IMR-90 (cell line): ENCODE data around the gene STX8. TPM values are rescaled to one million over a fixed set of nuclear protein-coding genes. Genes with fewer than 3 reads are reported as not detected.

Experiments used
- ATAC-seq: fragments of 200-7000 bp; cut with Tn5 transposase; 2 replicates; pipeline ENCODE4 v1.9.1; 2020; ENCODE audit warnings: low read depth, mild to moderate bottlenecking, moderate library complexity
- BruUV-seq: library from RNA; stranded (reverse); fragments of 400-500 nt; replicated peaks from 2 replicates; lab custom pipeline; 2021; lab: Mats Ljungman, UMichigan
- CTCF ChIA-PET: fragments of 300-600 bp; formaldehyde crosslinking; extraction: SDS; loops from one replicate; lab custom pipeline; 2021; ENCODE audit warnings: antibody characterized with exemption; lab: Yijun Ruan, JAX
- POLR2A ChIA-PET: fragments of 300-600 bp; sonication (Branson Sonifier 250); formaldehyde crosslinking; loops from one replicate; lab custom pipeline; 2022; ENCODE audit warnings: antibody characterized with exemption; ENCODE audit not compliant: unreplicated experiment; lab: Charles Lee
- DNase-seq: peaks from one replicate; pipeline ENCODE4 v3.0.0; 2013
- H2AFZ ChIP-seq: replicated peaks from 2 replicates; pipeline ENCODE3; 2013; ENCODE audit warnings: low read length, mild to moderate bottlenecking; ENCODE audit not compliant: poor library complexity
- H2AK5ac ChIP-seq: 2 replicates; pipeline ENCODE4 v1.6.1; 2013; ENCODE audit warnings: low read depth, low read length, inconsistent platforms
- H2AK9ac ChIP-seq: replicated peaks from 2 replicates; pipeline ENCODE3; 2013; ENCODE audit warnings: mild to moderate bottlenecking, low read depth, low read length, moderate library complexity; ENCODE audit not compliant: poor library complexity
- H2BK120ac ChIP-seq: 2 replicates; pipeline ENCODE4 v1.6.1; 2013; ENCODE audit warnings: low read depth, low read length, inconsistent platforms
- H2BK15ac ChIP-seq: 3 replicates; pipeline ENCODE4 v1.6.1; 2013; ENCODE audit warnings: low read depth, low read length, inconsistent platforms
- H2BK20ac ChIP-seq: 2 replicates; pipeline ENCODE4 v1.6.1; 2013; ENCODE audit warnings: low read depth, mild to moderate bottlenecking, inconsistent platforms, low read length, moderate library complexity
- H2BK5ac ChIP-seq: 2 replicates; pipeline ENCODE4 v1.6.1; 2013; ENCODE audit warnings: mild to moderate bottlenecking, low read depth, low read length, inconsistent platforms; ENCODE audit not compliant: poor library complexity, severe bottlenecking
- H3K14ac ChIP-seq: replicated peaks from 2 replicates; pipeline ENCODE4 v1.6.1; 2013; ENCODE audit warnings: low read depth, low read length, inconsistent platforms
- H3K18ac ChIP-seq: 2 replicates; pipeline ENCODE4 v1.6.1; 2013; ENCODE audit warnings: low read depth, low read length, control low read depth
- H3K23ac ChIP-seq: 2 replicates; pipeline ENCODE4 v1.6.1; 2013; ENCODE audit warnings: low read depth, low read length, inconsistent platforms
- H3K27ac ChIP-seq: 2 replicates; pipeline ENCODE4 v1.5.1; 2013; ENCODE audit warnings: mild to moderate bottlenecking, control low read depth, low read length; ENCODE audit not compliant: insufficient read depth
- H3K27me3 ChIP-seq: 2 replicates; pipeline ENCODE4 v1.6.1; 2013; ENCODE audit warnings: low read length; ENCODE audit not compliant: control insufficient read depth, insufficient read depth
- H3K36me3 ChIP-seq: 2 replicates; pipeline ENCODE4 v1.6.1; 2013; ENCODE audit warnings: low read length, mixed read lengths; ENCODE audit not compliant: control insufficient read depth, insufficient read depth
- H3K4ac ChIP-seq: 2 replicates; pipeline ENCODE4 v1.6.1; 2013; ENCODE audit warnings: low read depth, low read length, inconsistent platforms
- H3K4me1 ChIP-seq: 2 replicates; pipeline ENCODE4 v1.6.1; 2013; ENCODE audit warnings: low read length, mixed read lengths; ENCODE audit not compliant: control insufficient read depth, insufficient read depth
- H3K4me2 ChIP-seq: 2 replicates; pipeline ENCODE4 v1.6.1; 2013; ENCODE audit warnings: low read depth, mild to moderate bottlenecking, control low read depth, low read length, moderate library complexity
- H3K4me3 ChIP-seq: 2 replicates; pipeline ENCODE4 v1.5.1; 2013; ENCODE audit warnings: low read depth, mild to moderate bottlenecking, control low read depth, low read length, moderate library complexity; ENCODE audit not compliant: insufficient read depth
- H3K56ac ChIP-seq: 2 replicates; pipeline ENCODE4 v1.6.1; 2013; ENCODE audit warnings: low read length, inconsistent platforms; ENCODE audit not compliant: insufficient read depth; ENCODE audit errors: extremely low read depth
- H3K79me1 ChIP-seq, 2 experiments: 2 replicates each; pipeline ENCODE4 v1.6.1; 2013; ENCODE audit warnings: low read length in 2 of 2, inconsistent platforms in 1 of 2, low read depth in 1 of 2
- H3K9ac ChIP-seq: 2 replicates; pipeline ENCODE4 v1.6.1; 2013; ENCODE audit warnings: low read depth, low read length, control low read depth
- H3K9me1 ChIP-seq: 2 replicates; pipeline ENCODE4 v1.6.1; 2013; ENCODE audit warnings: low read length, inconsistent platforms; ENCODE audit not compliant: insufficient read depth
- H3K9me3 ChIP-seq: 2 replicates; pipeline ENCODE4 v1.6.1; 2013; ENCODE audit warnings: low read length; ENCODE audit not compliant: control insufficient read depth, insufficient read depth
- H4K20me1 ChIP-seq: 2 replicates; pipeline ENCODE4 v1.6.1; 2013; ENCODE audit warnings: low read length, inconsistent platforms; ENCODE audit not compliant: insufficient read depth
- H4K5ac ChIP-seq: 2 replicates; pipeline ENCODE4 v1.6.1; 2013; ENCODE audit warnings: mild to moderate bottlenecking, low read depth, low read length, control low read depth
- H4K8ac ChIP-seq, 2 experiments: 2 replicates each; pipeline ENCODE4 v1.6.1; 2013; ENCODE audit warnings: low read depth in 2 of 2, low read length in 2 of 2, control low read depth in 1 of 2, inconsistent platforms in 1 of 2
- H4K91ac ChIP-seq: 2 replicates; pipeline ENCODE4 v1.6.1; 2013; ENCODE audit warnings: low read depth, low read length, inconsistent platforms; ENCODE audit not compliant: insufficient read depth
- BHLHE40 ChIP-seq: fragments of 150-350 bp; IDR thresholded peaks from 2 replicates; pipeline ENCODE4 v1.6.1; 2016; ENCODE audit warnings: mild to moderate bottlenecking, low read depth, low read length
- CEBPB ChIP-seq: IDR thresholded peaks from 2 replicates; pipeline ENCODE4 v1.6.1; 2012; ENCODE audit warnings: low read depth, low read length, improper control_type of control experiment
- CHD1 ChIP-seq: IDR thresholded peaks from 2 replicates; pipeline ENCODE4 v1.6.1; 2012; ENCODE audit warnings: low read depth, low read length, improper control_type of control experiment
- CTCF ChIP-seq: conservative IDR thresholded peaks from 2 replicates; pipeline ENCODE4 v1.5.1; 2012; ENCODE audit warnings: mild to moderate bottlenecking, low read depth, low read length, improper control_type of control experiment
- ELK1 ChIP-seq: fragments of 150-350 bp; IDR thresholded peaks from 2 replicates; pipeline ENCODE4 v1.6.1; 2016; ENCODE audit warnings: low read depth, mild to moderate bottlenecking, low read length, moderate library complexity, borderline replicate concordance
- FOS ChIP-seq: fragments of 150-350 bp; IDR thresholded peaks from 2 replicates; pipeline ENCODE4 v1.6.1; 2016; ENCODE audit warnings: low read depth, low read length
- MAFK ChIP-seq: IDR thresholded peaks from 2 replicates; pipeline ENCODE4 v1.6.1; 2012; ENCODE audit warnings: low read depth, low read length, improper control_type of control experiment
- MXI1 ChIP-seq: IDR thresholded peaks from 2 replicates; pipeline ENCODE4 v1.6.1; 2012; ENCODE audit warnings: low read depth, mild to moderate bottlenecking, low read length, moderate library complexity, borderline replicate concordance
- NFE2L2 ChIP-seq: fragments of 150-350 bp; IDR thresholded peaks from 2 replicates; pipeline ENCODE4 v1.6.1; 2016; ENCODE audit warnings: low read depth, mild to moderate bottlenecking, low read length
- POLR2A ChIP-seq: IDR thresholded peaks from 2 replicates; pipeline ENCODE4 v1.6.1; 2012; ENCODE audit warnings: mild to moderate bottlenecking, low read depth, low read length
- RAD21 ChIP-seq: IDR thresholded peaks from 2 replicates; pipeline ENCODE4 v1.6.1; 2012; ENCODE audit warnings: low read length, improper control_type of control experiment
- RCOR1 ChIP-seq: IDR thresholded peaks from 2 replicates; pipeline ENCODE4 v1.6.1; 2012; ENCODE audit warnings: mild to moderate bottlenecking, low read length, improper control_type of control experiment; ENCODE audit not compliant: insufficient replicate concordance
- RFX5 ChIP-seq: IDR thresholded peaks from 2 replicates; pipeline ENCODE4 v1.8.0; 2012; ENCODE audit warnings: low read depth, mild to moderate bottlenecking, low read length, moderate library complexity
- SMC3 ChIP-seq: fragments of 150-350 bp; IDR thresholded peaks from 2 replicates; pipeline ENCODE4 v1.6.1; 2016; ENCODE audit warnings: low read depth, mild to moderate bottlenecking, antibody characterized with exemption, low read length, moderate library complexity
- USF2 ChIP-seq: fragments of 150-350 bp; IDR thresholded peaks from 2 replicates; pipeline ENCODE4 v1.6.1; 2017; ENCODE audit warnings: mild to moderate bottlenecking, antibody characterized with exemption, low read length, low read depth
- WGBS, 2 experiments: methylation state at CpG; one replicate each; pipeline versions ENCODE4 v1.1.5 to v1.1.7; 2013; ENCODE audit warnings: missing lambda C conversion rate in 2 of 2; ENCODE audit not compliant: insufficient read length in 1 of 2; ENCODE audit errors: extremely low coverage in 2 of 2; 5-methylcytosine and 5-hydroxymethylcytosine counted together
- dilution Hi-C: fragments of 300-500 bp; cut with HindIII; formaldehyde crosslinking; loops from one replicate; pipeline ENCODE4 v1.14.3; 2018; ENCODE audit warnings: low sequenced_read_pairs; ENCODE audit not compliant: unreplicated experiment
- in situ Hi-C: fragments of 300-500 bp; cut with MboI; formaldehyde crosslinking; loops from 3 replicates; pipeline ENCODE4 v1.14.3; 2019; ENCODE audit warnings: low sequenced_read_pairs, inconsistent platforms, mixed read lengths
- intact Hi-C: fragments of 100-400 bp; cut with micrococcal nuclease; formaldehyde crosslinking; loops from 2 replicates; pipeline ENCODE4 v1.10.0; 2022
- polyA plus RNA-seq, 3 experiments: library from polyadenylated mRNA; depleted of rRNA; stranded (reverse); fragments of >200 nt; gene quantifications; 2 replicates each; pipeline ENCODE4 v1.2.3, GENCODE V29; 2012; ENCODE audit warnings: low replicate concordance in 1 of 3
- total RNA-seq: library from RNA; depleted of rRNA; stranded (reverse); fragments of >200 nt; gene quantifications from 2 replicates; pipeline ENCODE4 v1.2.3, GENCODE V29; 2012

STX8 gene
- total and polyA plus RNA-seq, 2 of the 4 experiments (the other 2 are of a cell fraction), result 26.5 to 47.0 TPM

DNA sequence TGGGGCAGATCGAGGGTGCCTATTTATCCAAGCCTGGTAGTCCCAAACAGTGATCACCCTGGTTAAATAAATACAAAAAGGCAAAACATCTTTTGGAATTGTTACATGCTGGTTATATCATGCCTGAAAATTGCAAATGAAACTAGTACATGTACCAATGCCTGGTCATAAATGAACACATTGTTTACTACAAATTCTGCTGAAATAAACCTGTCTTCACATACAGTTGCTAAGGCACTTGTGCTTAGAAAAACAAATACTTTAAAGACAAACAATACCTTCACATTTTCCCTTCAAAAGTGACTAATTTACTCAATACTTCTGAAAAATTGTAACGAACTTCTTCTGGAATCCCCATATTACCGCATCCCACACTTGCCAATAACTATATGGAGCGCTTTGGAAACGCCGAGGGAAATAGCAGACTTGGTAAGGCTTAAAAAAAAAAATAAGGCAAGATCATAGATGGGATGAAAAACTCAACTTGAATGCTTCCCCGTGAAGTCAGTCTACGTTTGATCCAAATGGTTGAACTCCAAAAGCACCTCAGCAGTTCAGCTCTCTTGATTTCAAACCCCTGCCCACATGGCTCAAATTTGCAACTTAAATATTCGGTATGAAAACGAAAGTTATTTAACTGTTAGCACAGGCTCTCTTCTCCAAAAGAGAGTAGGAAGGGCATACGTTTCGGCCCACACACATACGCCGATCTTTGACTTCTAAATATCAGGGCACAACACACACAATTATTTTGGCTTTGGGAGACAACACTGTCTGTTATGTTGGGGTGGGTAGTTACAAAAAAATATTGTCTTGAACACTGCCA, 289.8 kb downstream of the STX8 start:
- H3K79me1 ChIP-seq, result no peaks in the 10 kb centered on the region
- no peak overlapping the region for H3K4me3 ChIP-seq
- no peak overlapping the region for H3K27ac ChIP-seq
- 75% methylated on average over 2 of the region's 14 CpGs; no CpG with 5 or more reads in 1 of the 2 experiments for WGBS, 2 experiments
- no peak overlapping the region for H3K23ac ChIP-seq
- H4K91ac ChIP-seq, result no peak overlapping the region
- DNase-seq (no peak), ATAC-seq (no peak)
- no peak overlapping the region for H2BK20ac ChIP-seq
- H3K36me3 ChIP-seq, result no peaks in the 10 kb centered on the region
- no peaks in the 10 kb centered on the region for H4K20me1 ChIP-seq
- H3K4me1 ChIP-seq, result peaks cover 4% of the 10 kb centered on the region; the same call in 1 of the 2 replicates
- H4K8ac ChIP-seq, result no peak overlapping the region
- no peaks in the 10 kb centered on the region for H3K9me1 ChIP-seq
- no peak overlapping the region for H2BK120ac ChIP-seq
- H3K9me3 ChIP-seq, result no peaks in the 10 kb centered on the region
- no peak overlapping the region for H2BK15ac ChIP-seq
- H3K9ac ChIP-seq, result no peak overlapping the region
- no peak overlapping the region for H2AFZ ChIP-seq
- no peak overlapping the region for H3K18ac ChIP-seq
- no peak overlapping the region for H3K4me2 ChIP-seq
- no peak overlapping the region for H2BK5ac ChIP-seq
- H3K4ac ChIP-seq, result no peak overlapping the region
- H3K14ac ChIP-seq, result no peak overlapping the region
- H3K56ac ChIP-seq, result no peak overlapping the region
- ChIA-PET CTCF (no interaction called here), POLR2A (no interaction called here)
- dilution Hi-C loops (no loop called here), intact Hi-C loops (no loop called here), in situ Hi-C loops (no loop called here)
- BruUV-seq, result no TSS peak
- H2AK9ac ChIP-seq, result no peak overlapping the region
- H2AK5ac ChIP-seq, result no peak overlapping the region
- H4K5ac ChIP-seq, result no peak overlapping the region
- no peaks in the 10 kb centered on the region for H3K27me3 ChIP-seq
- TF ChIP-seq POLR2A (no peak), NFE2L2 (no peak), MXI1 (no peak), RCOR1 (no peak), FOS (no peak), CEBPB (no peak), RFX5 (no peak), CTCF (no peak), ELK1 (no peak), RAD21 (no peak), CHD1 (no peak), BHLHE40 (no peak), USF2 (no peak), SMC3 (no peak), MAFK (no peak)
